HG03108 (cell line): ENCODE measurements around the gene ECT2.
"Not testable (repeated sequence)": the region's sequence is repeated elsewhere in the genome, so short reads cannot be mapped to it uniquely, and the experiment has no call there.

Experiments
- ATAC-seq: cut with Tn5 transposase; IDR thresholded peaks from one replicate; pipeline ENCODE4 v1.9.1; 2021; ENCODE audit warnings: moderate library complexity; ENCODE audit not compliant: unreplicated experiment

The ECT2 gene

DNA sequence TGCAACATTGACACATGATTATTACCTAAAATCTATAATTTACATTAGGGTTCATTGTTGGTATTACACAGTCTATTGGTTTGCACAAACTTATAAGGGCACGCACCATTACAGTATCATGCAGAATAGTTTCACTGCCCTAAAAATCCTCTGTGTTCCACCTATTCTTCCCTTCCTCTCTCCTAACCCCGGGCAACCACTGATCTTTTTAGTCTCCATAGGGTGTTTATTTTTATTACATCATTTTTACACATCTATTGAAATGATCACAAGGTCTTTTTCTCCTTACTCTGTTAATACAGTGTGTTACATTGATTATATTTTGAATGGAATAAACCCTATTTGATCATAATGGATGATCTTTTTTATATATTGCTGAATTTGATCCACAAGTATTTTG lies 15.5 kb upstream of the ECT2 start:
- ATAC-seq = no peak

DNA sequence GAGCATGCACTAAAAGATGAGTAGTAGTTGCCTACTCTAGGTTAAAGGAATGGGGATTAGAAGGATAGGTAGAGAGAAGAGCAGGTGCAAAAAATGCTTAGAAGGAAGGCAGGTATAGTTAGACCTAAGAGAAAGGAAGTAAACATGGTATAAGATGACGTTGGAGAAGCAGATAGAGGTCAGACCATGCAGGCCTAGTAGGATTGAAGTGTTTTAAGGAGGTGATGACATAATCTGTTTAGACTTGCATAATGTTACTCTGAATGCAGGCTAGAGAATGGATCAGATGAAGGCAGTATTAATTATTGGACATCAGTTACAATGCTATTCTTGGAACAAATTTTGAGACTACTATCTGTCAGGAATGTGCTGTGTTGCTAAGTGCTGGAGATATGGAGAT lies 11.1 kb upstream of the ECT2 start:
- ATAC-seq = no peak

DNA sequence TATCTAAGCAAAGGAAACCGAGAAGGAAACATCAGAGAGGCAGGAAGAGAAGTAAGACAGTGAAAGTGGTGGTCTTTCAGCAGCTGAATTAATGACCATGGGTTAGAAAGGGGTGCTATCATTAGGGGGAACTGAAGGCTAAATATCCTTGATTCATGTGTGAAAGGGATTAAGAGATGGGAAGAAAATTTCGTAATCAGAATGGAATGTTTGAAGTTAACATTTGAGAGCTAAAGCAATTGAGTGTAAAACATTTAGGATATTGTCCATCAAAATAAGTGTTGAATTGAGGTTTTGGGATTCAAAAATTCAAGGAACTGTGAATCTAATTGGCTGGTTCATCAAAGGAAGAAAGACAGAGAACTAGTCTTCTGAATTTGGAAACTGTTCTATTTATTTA lies 4.1 kb upstream of the ECT2 start:
- ATAC-seq = no peak

DNA sequence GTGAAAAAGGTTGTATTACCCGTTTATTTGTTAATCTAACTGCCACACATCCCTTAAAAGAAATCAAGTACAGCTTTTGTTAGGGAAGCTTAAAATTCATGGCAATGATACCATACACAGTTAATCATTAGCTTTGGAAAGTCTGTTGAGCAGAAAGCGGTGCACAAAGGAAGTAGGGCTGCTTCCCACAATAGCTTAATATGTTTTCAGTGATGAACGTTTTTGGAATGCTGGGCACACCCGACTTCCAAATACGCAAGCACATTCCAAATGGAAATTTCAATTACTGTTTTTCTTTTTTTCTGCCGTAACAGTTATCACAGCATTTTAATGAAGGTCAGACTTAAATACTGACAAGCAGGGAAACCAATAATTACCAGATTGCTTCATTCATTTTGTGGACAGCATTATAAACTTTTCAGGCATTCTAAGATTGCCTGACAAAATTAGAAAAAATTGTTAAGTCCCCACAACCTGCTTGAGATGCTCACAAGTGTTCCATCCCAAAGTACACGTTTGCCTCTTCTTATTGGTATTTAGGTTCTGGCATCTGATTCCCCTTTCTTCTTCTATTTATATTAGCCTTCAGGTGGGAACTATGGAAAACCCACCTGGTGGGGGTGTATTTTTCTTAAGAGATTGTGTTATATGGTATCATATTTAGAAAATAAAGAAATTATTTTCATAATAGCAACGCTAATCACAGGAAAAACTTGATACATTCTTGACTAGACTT lies 1.1 kb upstream of the ECT2 start:
- no peak for ATAC-seq

DNA sequence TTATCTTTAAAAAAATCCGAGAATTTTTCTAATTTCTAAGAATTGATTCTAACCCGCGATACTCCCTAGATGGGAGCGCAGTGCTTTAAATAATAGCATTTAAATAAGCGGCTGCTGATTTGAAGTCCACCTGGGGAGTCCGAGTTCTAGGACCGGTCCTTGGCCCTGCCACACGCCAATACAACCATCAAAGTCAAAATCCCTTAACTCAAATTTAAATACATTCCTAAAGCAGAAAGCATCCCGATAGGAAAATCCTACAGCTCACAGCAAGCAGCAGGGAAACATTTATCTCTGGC lies 508 bp upstream of the ECT2 start:
- no peak for ATAC-seq

DNA sequence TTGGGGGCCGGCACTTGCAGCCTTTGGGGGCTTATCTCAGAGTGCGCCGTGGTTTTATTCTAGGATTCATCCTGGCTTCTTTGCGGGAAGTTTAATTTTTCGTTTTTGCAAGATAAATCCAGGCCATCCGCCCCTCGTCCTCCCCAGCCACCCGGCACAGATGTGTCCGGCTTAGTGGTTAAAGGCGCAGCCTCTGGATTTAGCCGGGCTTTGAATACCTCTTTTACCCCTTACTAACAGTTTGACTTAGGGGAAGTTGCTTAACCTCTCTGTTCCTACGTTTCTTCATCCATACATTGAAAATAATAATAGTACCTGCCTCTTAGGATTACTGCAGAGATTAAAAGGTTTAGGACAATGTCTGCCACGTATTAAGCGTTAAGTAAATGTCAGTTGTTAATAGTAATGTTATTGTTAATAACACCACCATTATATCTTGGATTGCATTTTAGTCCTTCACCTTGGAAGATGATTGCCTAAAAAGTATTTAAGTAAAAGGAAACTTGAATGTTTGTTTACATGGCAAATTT lies 714 bp downstream of the ECT2 start:
- no peak for ATAC-seq

DNA sequence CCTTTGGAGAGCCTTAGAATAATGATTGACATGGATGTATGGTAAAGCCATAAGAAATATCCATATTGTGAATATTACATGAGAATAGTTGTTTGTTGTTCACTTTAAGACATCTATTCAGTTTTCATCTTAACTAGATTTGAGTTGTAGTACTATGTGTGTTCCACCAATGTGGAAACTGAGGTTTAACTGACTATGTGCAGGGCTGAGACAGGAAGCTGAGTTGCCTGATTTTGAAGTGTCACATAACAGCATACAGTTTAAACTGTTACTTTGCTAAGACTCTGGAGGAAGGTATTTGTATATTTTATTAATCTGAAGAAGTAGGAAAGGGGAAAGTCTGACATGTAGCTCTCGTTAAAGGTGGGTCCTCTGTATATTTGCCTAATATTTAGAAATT lies 2.1 kb downstream of the ECT2 start:
- ATAC-seq = no peak

DNA sequence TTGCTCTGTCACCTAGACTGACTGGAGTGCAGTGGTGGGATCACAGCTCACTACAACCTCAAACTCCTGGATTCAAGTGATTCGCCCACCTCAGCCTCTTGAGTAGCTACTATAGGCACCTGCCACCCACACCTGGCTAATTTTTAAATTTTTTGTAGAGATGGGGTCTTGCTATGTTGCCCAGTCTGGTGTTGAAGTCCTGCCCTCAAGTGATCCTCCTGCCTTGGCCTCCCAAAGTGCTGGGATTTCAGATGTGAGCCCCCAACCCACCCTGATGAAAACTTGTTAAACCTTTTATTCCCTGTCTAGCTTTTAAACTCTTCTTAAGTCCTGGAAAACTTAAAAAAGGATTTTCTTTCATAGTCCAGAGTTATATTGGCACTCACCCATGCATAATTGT lies 2.6 kb downstream of the ECT2 start:
- no peak for ATAC-seq

DNA sequence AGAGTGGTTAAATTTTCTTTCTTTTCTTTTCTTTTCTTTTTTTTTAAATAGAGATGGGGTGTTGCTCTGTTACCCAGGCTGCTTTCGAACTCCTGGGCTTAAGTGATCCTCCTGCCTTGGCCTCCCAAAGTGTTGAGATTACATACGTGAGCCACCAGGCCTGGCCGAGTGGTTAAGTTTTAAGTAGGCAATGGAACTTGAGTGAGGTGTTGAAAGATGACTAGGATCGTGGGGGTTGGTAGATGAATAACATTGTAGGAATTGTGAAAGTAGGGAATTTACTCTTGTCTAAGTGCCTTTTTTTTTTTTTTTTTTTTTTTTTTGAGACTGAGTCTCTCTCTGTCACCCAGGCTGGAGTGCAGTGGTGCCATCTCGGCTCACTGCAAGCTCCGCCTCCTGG lies 9.9 kb downstream of the ECT2 start:
- ATAC-seq = not testable (repeated sequence)

DNA sequence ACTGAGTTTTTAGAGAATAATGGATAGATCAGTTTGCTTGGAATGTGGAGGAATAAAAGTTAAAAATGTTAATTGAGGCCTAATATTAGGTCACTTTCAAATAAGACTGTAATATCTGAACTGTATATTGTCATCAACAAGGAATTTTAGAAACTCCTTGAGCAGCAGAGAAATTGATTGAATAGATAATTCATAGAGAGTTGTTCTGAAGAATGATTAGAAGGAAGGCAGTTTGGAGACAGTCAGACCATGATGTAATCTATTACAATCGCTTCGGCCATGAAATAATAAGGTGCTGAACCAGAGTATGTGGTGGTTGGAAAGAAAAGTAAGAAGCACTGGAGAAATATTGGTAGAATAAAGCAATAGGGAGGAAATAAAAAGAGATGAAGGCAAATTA lies 15.7 kb downstream of the ECT2 start:
- no peak for ATAC-seq

DNA sequence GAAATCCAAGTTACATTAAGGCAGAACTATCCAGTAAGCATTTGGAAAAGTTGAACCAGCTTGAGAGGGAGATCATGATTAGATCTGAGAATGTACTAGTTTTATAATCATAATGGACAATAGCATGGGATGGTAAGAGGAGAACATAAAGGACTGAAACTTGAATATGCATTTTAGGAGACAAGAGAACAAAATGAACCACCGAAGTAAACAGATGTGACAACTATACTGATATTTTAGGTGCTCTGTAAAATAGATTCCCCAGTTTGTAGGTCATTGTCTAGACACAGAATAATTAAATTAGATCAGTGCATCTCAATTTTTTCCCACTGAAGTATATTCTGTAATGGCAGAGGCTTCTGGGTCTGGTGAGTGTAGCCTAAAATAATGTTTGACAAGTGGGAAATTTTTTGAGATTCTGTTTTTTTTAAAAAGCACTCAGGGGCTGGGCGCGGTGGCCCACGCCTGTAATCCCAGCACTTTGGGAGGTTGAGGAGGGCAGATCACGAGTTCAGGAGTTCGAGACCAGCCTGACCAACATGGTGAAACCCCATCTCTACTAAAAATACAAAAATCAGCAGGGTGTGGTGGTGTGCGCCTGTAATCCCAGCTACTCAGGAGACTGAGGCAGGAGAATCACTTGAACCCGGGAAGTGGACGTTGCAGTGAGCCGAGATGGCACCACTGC lies 16.3 kb downstream of the ECT2 start:
- ATAC-seq = no peak

DNA sequence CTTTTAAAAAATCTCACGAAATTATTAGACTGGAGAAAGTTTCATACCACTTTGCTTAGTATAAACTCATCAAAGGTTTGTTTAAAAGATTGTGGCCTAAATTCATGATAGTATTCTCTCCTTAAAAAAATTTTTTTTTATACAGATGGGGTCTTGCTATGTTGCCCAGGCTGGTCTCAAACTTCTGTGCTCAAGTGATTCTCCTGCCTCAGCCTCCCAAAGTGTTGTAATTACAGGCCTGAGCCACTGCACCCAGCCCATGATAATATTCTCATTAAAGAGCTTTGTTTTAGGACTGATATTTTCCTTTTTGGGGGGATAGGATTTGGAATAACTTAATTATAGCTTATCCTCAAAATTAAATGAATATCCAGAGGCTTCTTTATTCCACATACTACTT lies 19.9 kb downstream of the ECT2 start:
- no peak for ATAC-seq

DNA sequence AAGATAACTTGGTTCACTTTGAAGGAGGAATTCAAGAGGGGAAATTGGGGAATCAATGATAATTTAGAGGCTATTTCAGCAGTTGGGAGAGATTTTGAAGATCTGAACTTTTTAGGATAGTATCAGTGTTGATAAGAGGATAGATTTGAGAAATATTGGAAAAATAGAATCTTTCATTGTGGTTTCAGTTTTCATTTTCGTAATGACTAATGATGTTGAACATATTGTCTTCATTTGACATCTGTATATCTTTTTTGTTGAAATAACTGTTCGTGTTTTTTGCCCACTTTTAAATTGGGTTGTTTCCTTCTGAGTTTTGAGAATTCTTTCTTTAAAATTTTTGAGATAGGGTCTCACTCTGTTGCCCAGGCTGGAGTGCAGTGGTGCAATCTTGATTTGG lies 21.1 kb downstream of the ECT2 start:
- ATAC-seq = no peak

DNA sequence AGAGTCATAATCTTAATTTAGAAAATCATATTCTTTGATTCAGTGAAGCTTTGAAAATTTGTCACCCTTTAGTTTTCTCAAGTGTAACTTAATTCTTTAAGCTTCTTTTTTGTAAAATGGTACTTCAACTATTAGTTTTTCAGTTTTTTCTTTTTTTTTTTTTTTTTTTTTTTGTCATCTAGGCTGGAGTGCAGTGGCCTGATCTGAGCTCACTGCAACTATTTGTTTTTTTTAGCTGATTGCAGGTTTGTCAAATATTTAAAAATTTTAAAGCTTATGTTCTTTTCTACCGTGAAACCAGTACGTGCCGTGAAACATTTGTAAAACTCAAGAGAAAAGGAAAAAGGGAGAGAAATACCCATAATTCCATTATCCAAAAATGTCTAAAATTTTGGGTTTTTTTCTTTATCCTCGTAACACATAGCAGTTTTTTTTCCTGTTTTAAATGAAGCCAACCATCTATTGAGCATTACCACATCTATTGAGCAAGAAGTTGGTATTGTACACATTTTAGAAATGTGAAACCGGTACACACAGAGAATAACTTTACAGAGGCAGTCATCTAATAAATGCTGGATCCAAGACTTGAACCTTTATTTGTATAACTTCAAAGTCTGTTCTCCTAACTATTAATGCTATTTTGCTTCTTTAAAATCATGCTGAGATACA lies 25.7 kb downstream of the ECT2 start:
- no peak for ATAC-seq

DNA sequence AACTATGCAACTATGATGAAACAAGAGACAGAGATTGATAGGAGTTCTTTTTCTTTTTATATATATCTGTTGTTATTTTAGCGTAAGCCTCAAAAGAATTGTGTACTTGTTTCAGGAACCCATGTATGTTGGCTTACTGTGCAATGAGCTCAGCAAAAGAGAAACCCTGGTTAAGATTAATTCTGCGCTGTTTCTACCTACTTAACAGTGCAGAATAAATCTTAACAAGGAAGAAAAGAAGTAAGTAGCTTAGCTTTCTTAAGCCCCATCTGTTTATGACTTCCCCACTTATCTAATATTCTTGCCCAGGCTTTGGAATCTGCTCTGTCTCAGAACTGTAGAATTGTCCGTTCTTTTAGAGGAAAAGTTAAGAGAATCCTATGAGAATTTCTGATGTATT lies 27.4 kb downstream of the ECT2 start:
- ATAC-seq = no peak

DNA sequence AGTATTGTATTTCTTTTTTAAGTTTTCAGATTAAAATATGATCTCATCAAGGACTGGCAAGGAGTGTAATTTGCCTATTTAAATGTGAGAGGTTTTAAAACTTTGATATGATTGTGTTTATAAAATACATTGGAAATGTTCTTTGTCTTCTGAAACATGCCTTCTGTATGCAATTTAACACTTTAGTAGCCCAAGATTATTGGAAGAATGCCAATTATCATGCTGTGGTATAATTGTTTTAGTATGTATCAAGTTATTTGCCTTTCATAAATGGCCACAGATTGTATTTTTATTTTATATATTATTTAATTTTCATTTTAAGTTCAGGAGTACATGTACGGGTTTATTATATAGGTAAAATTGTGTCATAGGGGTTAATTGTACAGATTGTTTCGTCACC lies 31.7 kb downstream of the ECT2 start:
- no peak for ATAC-seq

DNA sequence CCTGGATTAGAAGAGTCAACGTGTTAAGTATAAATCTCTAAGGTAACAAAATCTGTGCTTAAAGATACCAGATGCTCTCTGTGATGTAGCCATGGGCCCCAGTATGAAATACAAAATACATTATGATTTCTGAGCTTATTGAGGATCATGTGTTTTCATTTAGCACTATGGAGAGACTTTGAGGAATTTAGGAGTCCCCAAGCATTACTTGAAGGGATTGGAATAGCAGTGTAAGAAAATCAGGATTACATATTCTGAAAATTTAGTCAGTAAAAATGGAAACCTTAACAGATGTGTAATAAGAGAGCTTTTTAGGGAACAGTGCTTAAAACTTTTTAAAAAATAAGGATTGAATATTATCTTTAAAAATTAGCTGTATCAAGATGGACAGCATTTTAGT lies 35.5 kb downstream of the ECT2 start:
- no peak for ATAC-seq

DNA sequence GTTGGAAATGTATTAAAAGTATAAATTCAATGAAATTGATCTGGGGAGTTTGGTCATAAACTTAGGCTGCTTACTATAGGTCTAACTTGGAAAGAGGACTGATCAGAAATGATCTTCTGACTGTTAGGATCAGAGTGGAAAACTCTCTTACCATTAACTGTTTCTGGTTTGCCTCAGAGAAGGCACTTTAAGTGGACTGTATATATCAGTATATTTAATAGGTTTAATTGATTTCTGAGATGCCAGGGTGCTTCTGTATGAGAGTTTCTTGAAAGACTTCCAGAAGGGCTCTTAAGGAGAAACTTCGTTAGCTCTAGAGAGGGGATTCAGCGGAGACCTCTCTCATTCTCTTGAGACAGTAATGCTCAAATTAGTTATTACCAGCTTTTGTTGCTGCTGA lies 36.5 kb downstream of the ECT2 start:
- no peak for ATAC-seq

DNA sequence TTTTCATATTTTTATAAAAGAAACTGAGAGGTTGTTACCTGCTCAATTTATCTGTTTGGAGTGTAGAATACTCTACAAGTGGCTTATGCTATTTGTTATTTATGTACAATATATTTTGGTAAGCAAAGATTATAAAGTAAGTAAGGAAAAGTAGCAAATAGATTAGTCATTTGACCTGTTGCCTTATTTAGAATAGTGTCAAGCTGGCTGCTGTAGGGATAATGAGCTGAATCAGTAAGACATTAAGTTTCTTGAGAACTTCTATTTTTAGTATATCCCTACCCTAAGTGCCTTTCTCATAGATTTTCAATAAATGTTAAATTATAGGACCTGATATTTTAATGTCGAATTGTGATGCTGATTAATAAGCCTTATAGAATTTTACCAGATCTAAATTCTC lies 37.2 kb downstream of the ECT2 start:
- ATAC-seq = no peak

DNA sequence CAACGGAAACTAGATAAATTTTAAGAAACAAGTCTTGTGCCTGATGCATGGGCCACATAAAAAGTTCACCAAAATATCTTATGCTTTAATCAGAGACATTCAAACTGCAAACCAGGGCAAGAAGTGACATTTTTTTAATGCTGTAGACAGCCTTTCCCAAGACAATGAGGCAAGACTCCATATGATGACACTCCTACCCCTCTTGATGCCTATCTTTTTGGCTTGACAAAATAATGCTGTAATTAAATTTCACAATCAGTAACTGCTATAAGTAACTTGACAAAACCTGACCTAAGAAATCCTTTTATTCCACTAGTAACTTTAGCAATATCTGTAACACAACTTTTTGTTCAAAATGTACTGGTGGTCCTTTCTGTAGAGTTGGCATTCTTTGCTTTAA lies 48.7 kb downstream of the ECT2 start:
- no peak for ATAC-seq

DNA sequence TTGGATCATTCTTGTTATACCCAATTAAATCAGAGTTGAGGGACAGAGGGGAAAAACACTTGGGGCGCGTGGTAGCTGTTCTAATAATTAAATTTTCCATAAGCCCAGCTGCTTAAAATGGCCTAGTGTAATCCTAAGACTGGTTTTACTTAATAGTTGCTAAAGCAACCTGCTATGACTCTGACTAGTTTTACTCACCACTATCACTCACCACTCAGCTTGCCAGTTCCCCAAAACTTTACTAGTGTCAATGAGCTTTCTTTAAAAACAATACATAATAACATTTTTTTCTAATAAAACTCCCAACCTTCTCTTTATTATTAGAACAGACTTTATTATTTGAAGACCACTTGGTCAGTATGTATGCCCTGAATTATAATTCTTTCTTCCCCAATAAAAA lies 49.6 kb downstream of the ECT2 start:
- ATAC-seq = no peak

DNA sequence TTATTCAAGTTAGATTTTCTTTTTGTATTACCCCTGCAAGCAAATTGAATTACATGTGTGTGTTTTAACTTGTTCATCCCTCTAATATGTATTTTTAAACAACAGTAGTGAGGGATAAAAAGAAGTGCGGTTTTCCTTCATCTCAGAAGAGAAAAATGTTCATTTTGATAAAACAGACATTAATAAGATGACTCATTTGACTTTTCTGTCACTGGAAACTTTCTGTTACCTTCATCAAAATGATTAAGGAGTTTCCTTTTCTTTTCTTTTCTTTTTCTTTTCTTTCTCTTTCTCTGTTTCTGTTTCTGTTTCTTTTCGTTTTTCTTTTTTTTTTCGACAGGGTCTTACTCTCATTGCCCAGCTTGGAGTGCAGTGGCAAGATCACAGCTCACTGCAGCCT lies 53.0 kb downstream of the ECT2 start:
- no peak for ATAC-seq
